HG02885 (cell line): ENCODE results near the gene DCHS1.

Experiments used
- ATAC-seq: cut with Tn5 transposase; IDR thresholded peaks from one replicate; pipeline ENCODE4 v1.9.1; 2021; ENCODE audit warnings: mild to moderate bottlenecking; ENCODE audit not compliant: unreplicated experiment, poor library complexity

DCHS1 gene

DNA sequence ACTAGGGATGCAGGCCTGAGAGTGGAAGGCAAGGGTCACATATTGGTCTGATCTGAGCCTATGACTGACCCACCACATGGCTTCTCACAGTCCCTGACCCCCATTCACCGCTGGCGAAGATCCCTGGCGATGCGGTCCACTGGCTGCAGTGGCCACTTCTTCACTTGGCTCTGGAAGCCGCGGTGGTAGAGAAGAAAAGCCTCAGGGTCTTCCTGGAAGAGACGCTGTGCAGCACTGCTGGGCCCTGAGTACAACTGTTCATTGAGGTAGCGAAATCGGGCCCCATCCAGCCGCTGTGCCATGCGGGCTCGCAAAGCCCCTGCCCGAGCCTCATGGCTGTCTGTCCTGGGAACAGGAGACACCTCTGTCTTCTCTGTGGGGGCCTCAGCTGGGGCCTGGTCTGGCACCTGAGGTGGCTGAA is 54.6 kb downstream of the DCHS1 start:
- no peak for ATAC-seq

DNA sequence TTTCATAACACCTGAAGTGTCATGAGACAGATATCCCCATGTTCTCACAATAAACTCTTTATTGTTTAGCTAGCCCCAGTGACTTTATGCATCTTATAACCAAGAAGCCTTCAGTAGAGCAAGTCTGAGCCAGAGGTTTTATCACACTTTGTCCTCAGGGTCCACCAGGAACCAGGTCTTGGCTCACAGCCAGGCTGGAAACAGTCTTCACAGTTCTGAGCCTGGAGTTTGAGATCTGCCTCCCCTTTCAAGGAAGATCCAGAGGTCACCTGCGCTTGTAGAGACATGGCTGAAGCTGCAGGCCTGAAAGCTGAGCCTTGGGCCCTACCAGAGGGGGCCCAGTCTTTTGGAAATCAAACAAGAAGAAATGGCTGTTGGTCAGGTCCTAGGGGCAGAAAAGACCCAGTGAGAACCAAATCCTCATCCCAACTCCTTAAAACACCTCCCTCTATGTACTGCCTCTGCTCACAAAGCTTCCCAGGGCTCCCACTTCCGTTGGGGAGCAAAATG is 55.7 kb downstream of the DCHS1 start:
- no peak for ATAC-seq

DNA sequence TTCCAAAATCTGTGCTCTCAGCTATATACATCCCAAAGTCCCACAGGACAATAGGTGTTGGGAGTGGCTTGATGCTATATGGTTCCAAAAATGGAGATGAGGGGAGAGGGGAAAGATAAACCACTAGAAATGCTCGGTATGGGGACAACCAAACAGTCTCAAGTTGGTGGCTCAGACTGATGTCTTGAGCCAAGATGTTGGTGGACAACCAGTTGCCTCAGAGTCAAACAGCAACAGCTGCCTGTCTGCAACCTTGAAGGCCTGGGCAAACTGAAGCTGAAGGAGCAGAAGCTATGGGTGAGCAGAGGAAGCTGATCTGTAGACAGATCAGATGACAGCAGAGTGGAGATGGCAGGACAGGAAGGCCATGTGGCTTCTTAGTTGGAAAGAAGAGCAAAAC is 56.2 kb downstream of the DCHS1 start:
- no peak for ATAC-seq

DNA sequence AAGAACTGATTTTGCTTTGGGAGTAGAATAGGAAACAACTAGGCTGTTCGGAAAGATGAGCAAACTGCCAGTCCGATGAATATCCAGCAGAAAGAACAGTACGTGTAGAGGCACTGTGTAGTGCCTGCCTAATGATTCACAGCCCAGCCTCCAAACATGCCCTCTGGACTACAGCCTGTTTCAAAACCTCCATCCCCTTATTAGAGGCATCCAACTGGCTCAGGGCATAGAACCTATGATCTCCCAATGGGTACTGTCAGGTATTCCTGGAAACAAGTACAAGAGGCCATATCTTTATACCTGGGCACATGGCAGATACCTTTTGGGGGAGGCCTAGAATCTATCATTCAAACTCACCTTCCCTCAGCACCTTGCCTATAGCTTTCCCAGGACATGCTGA is 57.1 kb downstream of the DCHS1 start:
- ATAC-seq, result no peak

DNA sequence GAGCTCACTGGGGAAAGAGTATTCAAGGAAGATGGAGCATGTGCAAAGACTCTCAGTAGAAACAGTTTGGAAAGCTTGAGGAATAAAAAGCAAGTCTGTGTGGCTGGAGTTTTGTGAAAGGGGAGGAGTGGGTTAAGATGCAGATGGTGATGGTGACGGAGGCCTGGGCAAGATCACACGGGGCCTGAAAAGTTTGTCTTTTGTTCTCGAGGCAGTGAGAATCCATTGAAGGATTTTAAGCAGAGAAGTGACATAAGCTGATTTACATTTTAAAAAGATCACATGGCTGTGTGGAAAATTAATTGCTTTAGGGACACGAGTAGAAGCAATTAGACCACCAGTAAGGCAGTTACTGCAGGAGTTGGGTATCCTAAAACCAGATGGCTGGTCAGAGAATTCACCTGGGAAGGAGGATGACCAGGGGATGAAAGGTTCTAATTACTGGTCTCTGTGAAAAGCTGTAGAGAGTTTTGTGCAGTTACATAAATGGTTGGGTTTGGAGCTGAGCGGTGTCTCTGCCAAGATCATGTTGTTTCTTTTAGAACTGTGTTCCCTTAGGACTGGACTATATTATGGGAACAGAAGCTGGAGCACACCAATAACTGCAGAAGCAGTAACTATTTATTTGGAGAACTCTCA is 59.3 kb downstream of the DCHS1 start:
- no peak for ATAC-seq

DNA sequence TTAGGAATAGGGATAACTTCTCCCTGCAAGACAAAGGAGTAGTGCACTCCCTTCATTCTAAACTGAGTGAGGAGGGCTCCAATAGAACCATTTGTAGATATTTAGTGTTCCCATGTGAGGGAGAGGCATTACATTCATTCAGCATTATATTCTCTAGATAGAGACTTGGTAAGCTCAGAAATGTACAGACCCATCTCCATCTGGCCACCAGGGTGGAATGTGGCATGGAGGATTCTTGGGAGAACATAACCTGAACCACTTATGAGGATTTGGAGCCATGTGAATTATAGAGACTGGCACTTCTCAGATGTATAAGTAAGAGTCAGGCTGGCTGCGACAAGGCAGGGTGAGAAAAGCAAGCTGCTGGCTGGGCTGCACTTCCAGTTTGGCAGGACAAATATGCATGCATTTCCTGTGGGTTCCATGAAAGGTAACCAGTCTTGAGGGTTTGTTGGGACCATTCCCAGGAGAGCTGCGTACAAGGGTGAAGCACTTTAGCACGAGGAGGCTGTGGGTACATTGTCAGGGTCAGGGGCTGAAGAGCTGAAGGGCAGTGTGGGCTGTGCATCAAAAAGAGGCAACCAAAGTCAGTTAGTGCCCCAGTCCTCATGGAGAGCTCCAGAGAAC is 61.4 kb downstream of the DCHS1 start:
- no peak for ATAC-seq

DNA sequence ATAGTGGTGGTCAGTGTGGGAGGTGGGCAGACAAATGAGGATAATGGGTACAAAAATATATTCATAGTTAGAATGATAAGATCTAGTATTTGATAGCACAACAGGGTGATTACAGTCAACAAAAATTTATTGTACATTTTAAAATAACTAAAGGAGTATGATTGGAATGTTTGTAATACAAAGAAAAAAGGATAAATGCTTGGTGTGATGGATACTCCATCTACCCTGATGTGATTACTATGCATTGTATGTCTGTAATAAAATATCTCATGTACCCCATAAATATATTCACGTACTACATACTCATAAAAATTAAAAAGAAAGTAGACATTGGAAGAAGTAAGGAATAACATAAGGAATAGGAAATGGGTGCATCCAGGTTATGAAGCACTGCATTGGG is 67.6 kb downstream of the DCHS1 start:
- no peak for ATAC-seq

DNA sequence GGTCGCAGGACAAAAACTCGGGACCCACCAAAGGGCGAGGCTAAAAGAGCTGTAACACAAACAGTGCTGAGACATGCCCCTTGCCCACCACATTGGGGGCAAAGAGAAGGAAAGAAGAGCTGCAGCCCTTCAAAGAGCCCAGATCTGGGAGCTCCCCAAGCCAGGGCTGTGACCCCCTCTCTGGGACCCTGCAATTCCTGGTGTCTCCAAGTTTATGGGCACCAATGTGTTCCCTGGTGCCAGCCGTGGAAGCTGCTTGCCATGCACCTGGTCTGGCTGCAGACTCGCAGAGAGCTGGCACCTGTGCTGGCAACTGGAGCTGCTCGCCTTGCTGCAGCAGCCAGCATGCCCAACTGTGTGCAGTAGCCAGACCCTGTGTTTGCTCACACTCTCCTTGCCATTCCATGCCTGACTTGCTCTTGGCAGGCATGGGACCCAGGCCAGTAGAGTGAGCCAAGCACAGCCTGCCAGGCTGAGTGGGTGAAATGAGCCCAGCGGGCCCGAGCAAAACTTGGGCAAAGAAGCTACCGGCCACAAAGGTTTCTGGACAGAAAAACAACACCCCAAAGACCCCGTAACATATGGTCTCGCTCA is 68.2 kb downstream of the DCHS1 start:
- no peak for ATAC-seq

DNA sequence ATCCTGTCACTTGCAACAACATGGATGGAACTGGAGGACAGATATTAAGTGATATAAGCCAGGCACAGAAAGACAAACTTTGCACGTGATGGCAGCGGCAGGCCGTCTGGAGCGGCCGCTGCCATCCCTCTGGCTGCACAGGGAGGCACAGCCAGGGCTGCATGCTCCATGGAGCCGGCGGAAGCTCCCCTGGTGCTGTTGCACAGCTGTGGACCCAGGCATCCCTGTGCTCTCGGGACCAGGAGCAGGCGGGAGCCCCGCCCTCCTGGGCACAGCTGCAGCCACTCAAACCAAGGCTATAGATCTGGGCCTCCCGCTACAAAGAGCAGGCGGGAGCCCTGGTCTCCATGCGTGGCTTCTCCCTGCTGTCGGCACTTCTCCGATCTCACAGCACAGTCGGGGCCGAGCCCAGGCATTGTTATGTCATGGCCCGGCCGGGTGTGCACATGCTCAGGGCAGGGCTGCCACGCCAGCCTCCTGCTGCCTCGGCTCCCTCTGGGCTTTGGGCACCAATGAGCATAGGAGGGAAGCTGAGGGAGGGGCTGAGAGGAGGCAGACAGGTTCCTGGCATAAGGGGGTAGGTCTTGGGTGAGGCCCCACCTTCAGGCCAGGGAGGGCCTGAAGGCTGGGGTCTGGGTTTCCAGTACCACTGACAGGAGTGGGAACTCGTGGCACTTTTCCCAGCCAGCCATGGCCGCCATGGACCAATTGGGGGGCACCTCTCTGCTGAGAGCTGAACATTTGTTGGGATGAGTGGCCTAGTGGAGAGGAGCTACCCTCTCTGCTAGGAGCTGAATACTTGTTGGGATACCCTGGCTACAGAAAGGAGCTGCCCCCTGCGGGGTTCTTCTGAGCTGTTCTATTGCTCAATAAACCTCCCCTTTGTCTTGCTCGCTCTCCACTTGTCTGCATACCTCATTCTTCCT is 68.9 kb downstream of the DCHS1 start:
- ATAC-seq, result no peak

DNA sequence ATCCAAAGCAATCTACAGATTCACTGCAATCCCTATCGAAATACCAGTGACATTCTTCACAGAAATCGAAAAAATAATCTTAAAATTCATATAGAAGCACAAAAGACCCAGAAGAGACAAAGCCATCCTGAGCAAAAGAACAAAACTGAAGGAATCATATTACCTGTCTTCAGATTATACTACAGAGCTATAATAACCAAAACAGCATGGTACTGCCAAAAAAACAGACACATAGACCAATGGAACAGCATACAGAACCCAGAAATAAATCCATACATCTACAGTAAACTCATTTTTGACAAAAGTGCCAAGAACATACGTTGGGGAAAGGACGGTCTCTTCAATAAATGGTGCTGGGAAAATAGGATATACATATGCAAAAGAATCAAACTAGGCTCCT is 71.1 kb downstream of the DCHS1 start:
- ATAC-seq, result no peak

DNA sequence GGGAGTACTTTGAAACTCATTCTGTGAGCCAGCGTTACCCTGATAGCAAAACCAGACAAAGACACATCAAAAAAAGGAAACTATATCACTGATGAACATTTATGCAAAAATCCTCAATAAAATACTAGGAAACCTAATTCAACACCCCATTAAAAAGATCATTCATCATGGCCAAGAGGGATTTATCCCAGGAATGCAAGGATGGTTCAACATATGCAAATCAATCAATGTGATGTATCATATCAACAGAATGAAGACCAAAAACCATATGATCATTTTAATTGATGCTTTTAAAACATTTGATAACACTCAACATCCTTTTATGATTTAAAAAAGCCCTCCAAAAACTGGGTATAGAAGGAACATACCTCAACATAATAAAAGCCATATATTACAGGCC is 72.0 kb downstream of the DCHS1 start:
- no peak for ATAC-seq

DNA sequence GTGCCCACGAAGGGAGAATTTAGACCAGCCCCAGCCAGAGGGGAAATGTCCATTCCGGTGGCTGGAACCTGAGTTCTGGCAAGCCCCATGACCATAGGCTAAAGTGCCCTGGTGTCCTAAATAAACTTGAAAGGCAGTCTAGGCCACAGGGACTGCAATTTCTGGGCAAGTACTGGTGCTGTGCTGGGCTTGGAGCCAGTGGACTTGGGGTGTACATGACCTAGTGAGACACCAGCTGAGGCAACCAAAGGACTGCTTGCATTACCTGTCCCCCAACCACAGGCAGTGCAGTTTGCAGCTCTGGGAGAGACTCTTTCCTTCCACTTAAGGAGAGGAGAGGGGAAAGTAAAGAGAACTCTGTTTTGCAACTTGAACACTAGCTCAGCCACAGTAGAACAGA is 75.9 kb downstream of the DCHS1 start:
- ATAC-seq, result no peak

DNA sequence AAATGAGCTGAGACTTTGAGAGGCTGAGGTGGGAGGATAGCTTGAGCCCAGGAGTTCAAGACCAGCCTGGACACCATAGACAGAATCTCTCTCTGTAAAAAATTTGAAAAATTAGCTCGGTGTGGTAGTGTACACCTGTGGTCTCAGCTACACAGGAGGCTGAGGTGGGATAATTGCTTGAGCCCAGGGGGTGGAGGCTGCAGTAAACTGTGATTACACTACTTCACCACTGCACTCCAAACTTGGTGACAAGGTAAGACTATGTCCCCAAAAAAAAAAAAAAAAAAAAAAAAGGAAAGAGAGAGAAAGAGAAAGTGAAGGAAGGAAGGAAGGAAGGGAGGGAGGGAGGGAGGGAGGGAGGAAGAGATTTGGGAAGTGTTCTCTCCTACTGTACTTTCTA is 77.5 kb downstream of the DCHS1 start:
- no peak for ATAC-seq

DNA sequence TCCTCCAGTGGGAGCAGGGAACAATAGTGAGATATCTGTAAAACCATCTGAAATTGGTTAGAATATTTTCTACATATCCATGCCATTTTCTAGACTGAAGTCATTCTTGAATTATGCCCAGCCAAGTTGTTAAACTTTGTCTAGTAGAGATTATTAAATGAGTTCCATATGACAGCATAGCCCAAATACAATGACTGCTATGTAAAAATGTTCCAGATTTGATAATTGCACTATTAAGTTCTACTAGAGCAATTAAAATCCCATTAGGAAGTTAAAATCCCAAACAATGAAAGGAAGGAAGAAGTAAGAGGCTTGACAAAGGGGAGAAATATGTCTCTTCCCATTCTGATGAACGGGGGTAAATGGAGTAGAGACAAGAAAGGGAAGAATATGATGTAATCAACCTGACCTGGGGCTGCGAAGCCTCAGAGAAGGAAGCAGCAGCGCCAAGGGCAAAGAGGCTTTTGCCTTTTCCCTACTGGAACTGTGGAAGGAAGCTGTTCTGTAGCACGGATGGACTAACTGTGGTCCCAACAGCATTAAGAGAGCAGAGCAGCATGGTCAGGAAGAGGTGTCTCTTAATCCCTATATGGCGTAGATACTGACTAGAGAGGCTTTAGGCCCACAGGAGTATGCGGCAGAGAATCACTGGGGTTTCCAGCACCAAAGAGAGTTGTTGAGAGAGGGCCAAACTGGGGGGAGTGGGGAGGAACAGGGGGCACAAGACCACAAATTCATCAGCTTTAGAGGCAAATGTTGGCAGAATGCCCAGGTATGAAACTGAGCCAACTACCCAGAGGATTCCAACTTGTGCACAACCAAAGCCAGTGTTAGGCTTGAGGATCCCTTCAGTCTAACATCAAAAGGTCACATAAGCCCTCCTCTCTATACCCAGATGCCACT is 78.9 kb downstream of the DCHS1 start:
- ATAC-seq, result no peak

DNA sequence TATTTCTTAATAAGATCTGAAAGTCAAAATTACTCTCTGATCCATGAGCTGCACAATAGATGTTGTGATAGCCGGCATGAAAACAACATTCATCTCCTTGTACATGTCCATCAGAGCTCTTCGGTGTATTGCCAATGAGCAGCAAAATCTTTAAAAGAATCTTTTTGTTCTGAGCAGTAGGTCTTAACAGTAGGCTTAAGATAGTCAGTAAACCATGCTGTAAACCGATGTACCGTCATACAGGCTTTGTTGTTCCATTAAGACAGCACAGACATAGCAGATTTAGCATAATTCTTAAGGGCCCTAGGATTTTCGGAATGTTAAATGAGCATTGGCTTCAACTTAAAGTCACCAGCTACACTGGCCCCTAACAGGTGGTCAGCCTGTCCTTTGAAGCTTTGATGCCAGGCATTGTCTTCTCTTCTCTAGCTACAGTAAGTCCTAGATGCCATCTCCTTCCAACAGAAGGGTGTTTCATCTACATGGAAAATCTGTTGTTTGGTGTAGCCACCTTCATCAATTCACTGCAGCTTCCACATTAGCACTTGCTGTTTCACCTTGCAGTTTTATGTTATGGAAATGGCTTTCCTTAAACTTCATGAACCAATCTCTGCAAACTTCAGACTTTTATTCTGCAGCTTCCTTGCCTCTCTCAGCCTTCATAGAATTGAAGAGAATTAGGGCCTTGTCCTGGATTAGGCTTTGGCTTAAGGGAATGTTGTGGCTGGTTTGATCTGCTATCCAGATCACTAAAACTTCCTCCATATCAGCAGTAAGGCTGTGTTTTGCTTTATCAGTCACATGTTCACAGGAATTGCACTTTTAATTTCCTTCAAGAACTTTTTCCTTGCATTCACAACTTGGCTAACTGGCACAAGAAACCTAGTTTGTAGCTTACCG is 80.5 kb downstream of the DCHS1 start:
- ATAC-seq, result no peak

DNA sequence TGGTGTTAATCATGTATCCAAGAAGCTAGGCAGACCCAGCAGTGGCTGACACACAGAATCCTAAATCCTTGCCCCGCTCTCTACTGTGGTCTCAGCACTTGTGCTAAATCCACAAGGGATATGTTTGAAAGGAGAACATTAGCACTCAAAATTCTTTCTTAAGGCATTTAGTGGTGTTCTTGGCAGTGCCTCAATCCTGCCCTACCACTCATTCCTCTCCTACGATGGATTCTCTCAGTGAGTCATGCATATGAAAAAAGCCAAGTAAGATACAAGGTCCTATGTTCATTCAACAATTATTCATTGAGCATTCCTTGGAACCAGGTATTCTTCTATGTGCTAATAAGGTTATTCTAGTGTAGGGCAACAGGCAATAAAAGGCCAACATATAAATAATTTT is 83.4 kb downstream of the DCHS1 start:
- no peak for ATAC-seq

DNA sequence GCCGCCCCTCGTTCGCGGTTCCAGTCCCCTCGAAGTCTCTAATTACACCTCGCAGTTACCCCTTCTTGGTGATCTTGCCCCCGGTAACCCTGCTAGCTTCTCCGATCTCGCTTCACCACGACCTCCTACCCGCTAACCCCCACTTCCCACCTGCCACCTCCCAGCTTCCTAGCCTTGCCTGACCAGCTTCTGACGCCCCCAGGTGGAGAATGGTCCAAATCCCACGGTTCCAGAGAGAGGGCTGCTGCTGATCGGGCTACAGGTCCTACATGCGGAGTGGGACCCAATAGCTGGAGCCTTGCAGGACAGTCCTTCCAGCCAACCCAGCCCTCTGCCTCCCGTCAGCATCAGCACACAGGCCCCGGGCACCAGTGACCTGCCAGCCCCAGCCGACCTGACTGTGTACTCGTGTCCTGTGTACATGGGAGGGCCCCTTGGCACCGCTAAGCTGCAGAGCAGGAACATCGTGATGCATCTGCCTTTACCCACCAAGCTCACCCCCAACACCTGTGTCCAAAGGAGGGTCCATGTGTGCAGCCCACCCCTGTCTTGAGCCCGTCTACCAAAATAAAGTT is 84.1 kb downstream of the DCHS1 start:
- ATAC-seq, result no peak
